ENCODE data around the gene GRAMD1B.

- TF ChIP-seq POLR2A (IDR thresholded peaks at IDR 0.05; ENCODE audit: low read length) (no peak), GATA1 (IDR thresholded peaks at IDR 0.05; ENCODE audit: low read depth, low read length) (no peak)
Observed at GRCh38 chr11:123429913-123430720, at the start of gene GRAMD1B.

Data from erythroblast (primary cell).